WTC11 (cell line): ENCODE data around the gene PFDN1. TPM values are rescaled to one million over a fixed set of nuclear protein-coding genes. Genes with fewer than 3 reads are reported as not detected.

Experiments used
- ATAC-seq: fragments of 200-7000 bp; cut with Tn5 transposase; 2 replicates; pipeline ENCODE4 v1.10.0; 2021; ENCODE audit warnings: mild to moderate bottlenecking, moderate library complexity
- CTCF ChIA-PET: fragments of 300-600 bp; sonication (Branson Sonifier 250); formaldehyde crosslinking; loops from one replicate; lab custom pipeline; 2021; ENCODE audit warnings: antibody characterized with exemption; lab: Charles Lee
- POLR2A ChIA-PET: fragments of 350-600 bp; sonication (Branson Sonifier 250); formaldehyde crosslinking; loops from one replicate; lab custom pipeline; 2021; ENCODE audit warnings: antibody characterized with exemption; lab: Charles Lee
- DNase-seq: peaks from one replicate; pipeline ENCODE4 v3.0.0; 2021; ENCODE audit warnings: low spot score
- H3K27ac Mint-ChIP-seq: 2 replicates; pipeline ENCODE4 v1.8.0; 2021; ENCODE audit warnings: mixed read lengths
- H3K27me3 Mint-ChIP-seq: 2 replicates; pipeline ENCODE4 v1.8.0; 2021; ENCODE audit warnings: low read depth, mild to moderate bottlenecking, moderate library complexity, mixed read lengths
- H3K36me3 Mint-ChIP-seq: 2 replicates; pipeline ENCODE4 v1.8.0; 2021; ENCODE audit warnings: mixed read lengths
- H3K4me1 Mint-ChIP-seq: 2 replicates; pipeline ENCODE4 v1.8.0; 2022; ENCODE audit warnings: mixed read lengths
- H3K4me3 Mint-ChIP-seq: 2 replicates; pipeline ENCODE4 v1.8.0; 2021; ENCODE audit warnings: mild to moderate bottlenecking, moderate library complexity, mixed read lengths
- H3K9me3 Mint-ChIP-seq: 2 replicates; pipeline ENCODE4 v1.8.0; 2021; ENCODE audit warnings: mixed read lengths
- ATF1 ChIP-seq: sonication (generic); formaldehyde crosslinking; IDR thresholded peaks from 2 replicates; pipeline ENCODE4 v1.8.1; 2023; ENCODE audit warnings: mild to moderate bottlenecking, moderate library complexity, missing genetic modification reagents
- ATF3 ChIP-seq: sonication (generic); formaldehyde crosslinking; conservative IDR thresholded peaks from 2 replicates; pipeline ENCODE4 v1.8.1; 2022; ENCODE audit warnings: mild to moderate bottlenecking, missing genetic modification reagents
- CREB1 ChIP-seq: sonication (generic); formaldehyde crosslinking; IDR thresholded peaks from 2 replicates; pipeline ENCODE4 v1.8.0; 2023; ENCODE audit warnings: mild to moderate bottlenecking, missing genetic modification reagents
- CREM ChIP-seq: sonication (generic); formaldehyde crosslinking; IDR thresholded peaks from 2 replicates; pipeline ENCODE4 v1.8.1; 2022; ENCODE audit warnings: mild to moderate bottlenecking, missing genetic modification reagents, moderate library complexity
- E2F4 ChIP-seq: sonication (generic); formaldehyde crosslinking; IDR thresholded peaks from 2 replicates; pipeline ENCODE4 v1.8.1; 2022; ENCODE audit warnings: low read depth, mild to moderate bottlenecking, moderate library complexity, missing genetic modification reagents, borderline replicate concordance
- E2F5 ChIP-seq: sonication (generic); formaldehyde crosslinking; IDR thresholded peaks from 2 replicates; pipeline ENCODE4 v1.8.1; 2022; ENCODE audit warnings: mild to moderate bottlenecking, moderate library complexity, missing genetic modification reagents
- ERG ChIP-seq: fragments of 250-450 bp; sonication (Bioruptor Pico); IDR thresholded peaks from 2 replicates; pipeline ENCODE4 v1.8.0; 2021; ENCODE audit warnings: mild to moderate bottlenecking
- FOXP4 ChIP-seq: sonication (generic); formaldehyde crosslinking; IDR thresholded peaks from 2 replicates; pipeline ENCODE4 v1.8.0; 2022; ENCODE audit warnings: mild to moderate bottlenecking, missing genetic modification reagents
- GTF2I ChIP-seq: fragments of 250-450 bp; sonication (Bioruptor Pico); conservative IDR thresholded peaks from 2 replicates; pipeline ENCODE4 v1.4.0; 2021; ENCODE audit warnings: mild to moderate bottlenecking
- IRF2 ChIP-seq: sonication (generic); formaldehyde crosslinking; IDR thresholded peaks from 2 replicates; pipeline ENCODE4 v1.8.0; 2022; ENCODE audit warnings: low read depth, missing genetic modification reagents, borderline replicate concordance
- MXD4 ChIP-seq: fragments of 250-450 bp; sonication (Bioruptor Pico); IDR thresholded peaks from 2 replicates; pipeline ENCODE4 v1.8.0; 2021; ENCODE audit warnings: mild to moderate bottlenecking, moderate library complexity, borderline replicate concordance
- NFATC4 ChIP-seq: fragments of 250-450 bp; sonication (Bioruptor Pico); IDR thresholded peaks from 2 replicates; pipeline ENCODE4 v1.9.0; 2021; ENCODE audit warnings: mild to moderate bottlenecking
- OVOL2 ChIP-seq: fragments of 250-450 bp; sonication (Bioruptor Pico); IDR thresholded peaks from 2 replicates; pipeline ENCODE4 v1.9.0; 2021; ENCODE audit warnings: mild to moderate bottlenecking, borderline replicate concordance
- PRRX2 ChIP-seq: fragments of 250-450 bp; sonication (Bioruptor Pico); IDR thresholded peaks from 2 replicates; pipeline ENCODE4 v1.8.0; 2021; ENCODE audit warnings: mild to moderate bottlenecking
- RORB ChIP-seq: fragments of 250-450 bp; sonication (Bioruptor Pico); IDR thresholded peaks from 2 replicates; pipeline ENCODE4 v1.9.0; 2021; ENCODE audit warnings: mild to moderate bottlenecking
- TEAD1 ChIP-seq: sonication (generic); formaldehyde crosslinking; IDR thresholded peaks from 2 replicates; pipeline ENCODE4 v1.8.0; 2022; ENCODE audit warnings: mild to moderate bottlenecking, missing genetic modification reagents
- TEAD4 ChIP-seq: sonication (generic); formaldehyde crosslinking; IDR thresholded peaks from 2 replicates; pipeline ENCODE4 v1.8.0; 2022; ENCODE audit warnings: mild to moderate bottlenecking, missing genetic modification reagents
- USF2 ChIP-seq: sonication (generic); formaldehyde crosslinking; IDR thresholded peaks from 2 replicates; pipeline ENCODE4 v1.8.1; 2023; ENCODE audit warnings: mild to moderate bottlenecking, missing genetic modification reagents, moderate library complexity
- ZNF138 ChIP-seq: sonication (generic); formaldehyde crosslinking; conservative IDR thresholded peaks from 2 replicates; pipeline ENCODE4 v1.8.1; 2022; ENCODE audit warnings: mild to moderate bottlenecking, moderate library complexity, missing genetic modification reagents
- ZNF219 ChIP-seq: sonication (generic); formaldehyde crosslinking; IDR thresholded peaks from 2 replicates; pipeline ENCODE4 v1.8.0; 2023; ENCODE audit warnings: missing genetic modification reagents, mild to moderate bottlenecking, borderline replicate concordance
- ZNF232 ChIP-seq: sonication (generic); formaldehyde crosslinking; IDR thresholded peaks from 2 replicates; pipeline ENCODE4 v1.8.0; 2022; ENCODE audit warnings: mild to moderate bottlenecking, missing genetic modification reagents
- ZNF671 ChIP-seq: fragments of 250-450 bp; sonication (Bioruptor Pico); IDR thresholded peaks from 2 replicates; pipeline ENCODE4 v1.8.0; 2021; ENCODE audit warnings: mild to moderate bottlenecking
- total RNA-seq: library from RNA; stranded (reverse); gene quantifications from 3 replicates; pipeline ENCODE4 v1.2.3, GENCODE V29; 2021

The PFDN1 gene
- total RNA-seq, 1 experiment from 2014 or later, result 44.1 TPM

- TF ChIP-seq ZNF138 (CRISPR knock-in tag), result no peak
- TF ChIP-seq ZNF219, result no peak
- TF ChIP-seq ATF1 (CRISPR knock-in tag), result no peak
- TF ChIP-seq ERG (CRISPR knock-in tag), result no peak
- TF ChIP-seq CREM (CRISPR knock-in tag), result no peak
Measured at GRCh38 chr5:140348104-140348503, 45.2 kb upstream of the PFDN1 start (continued).

GRCh38 chr5:140347360-140347759 lies 44.5 kb upstream of the PFDN1 start:
- no peak overlapping the region for H3K27ac Mint-ChIP-seq
- no peak for ATAC-seq
- H3K4me1 Mint-ChIP-seq, result peaks cover 24% of the 10 kb centered on the region
- ChIA-PET POLR2A (interaction anchor here (0.8 to 2.3 kb wide), 9 partner anchors 9 to 200 kb away, joined by 3 to 28 read pairs (median 7); partner anchors contain the start of genes EIF4EBP3 and PFDN1), CTCF (interaction anchor here (0.6 to 15.0 kb wide), 37 partner anchors 8 to 353 kb away, joined by 3 to 621 read pairs (median 7); partner anchors contain the start of genes EIF4EBP3, IK, NDUFA2 and PFDN1)
- H3K9me3 Mint-ChIP-seq, result no peaks in the 10 kb centered on the region
- no peaks in the 10 kb centered on the region for H3K36me3 Mint-ChIP-seq
- H3K4me3 Mint-ChIP-seq, result peak overlapping the region; percentile 68
- peaks cover 11% of the 10 kb centered on the region for H3K27me3 Mint-ChIP-seq
- TF ChIP-seq CREB1 (CRISPR knock-in tag) (no peak), ZNF671 (CRISPR knock-in tag) (no peak), MXD4 (CRISPR knock-in tag) (no peak), E2F4 (CRISPR knock-in tag) (no peak), RORB (CRISPR knock-in tag) (no peak), ATF3 (CRISPR knock-in tag) (no peak), ZNF232 (CRISPR knock-in tag) (no peak), USF2 (CRISPR knock-in tag) (no peak)
- no peak for DNase-seq

GRCh38 chr5:140346348-140347221 lies 43.7 kb upstream of the PFDN1 start, which contains the start of gene HBEGF:
Gene HBEGF (minus strand): TSS chr5:140346603. CDS start chr5:140346328, 275 bp downstream.
- Mint-ChIP-seq H3K4me1 (peaks cover 27% of the 10 kb centered on the region), H3K27me3 (peaks cover 11% of the 10 kb centered on the region), H3K27ac (no peak within 1 kb of the TSS), H3K9me3 (no peaks in the 10 kb centered on the region), H3K36me3 (no peaks in the 10 kb centered on the region), H3K4me3 (peak within 1 kb of the TSS; percentile 68)
- ChIA-PET CTCF (interaction anchor here (0.6 to 15.0 kb wide), 69 partner anchors 9 to 559 kb away, joined by 3 to 621 read pairs (median 4); partner anchors contain the start of genes DND1, EIF4EBP3, HARS1 and HARS2), POLR2A (interaction anchor here (0.6 to 2.3 kb wide), 17 partner anchors 8 to 202 kb away, joined by 3 to 28 read pairs (median 6); partner anchors contain the start of genes EIF4EBP3 and PFDN1)
- DNase-seq (peak; percentile 93), ATAC-seq (peak; percentile 86)
- TF ChIP-seq PRRX2 (CRISPR knock-in tag) (no peak), GTF2I (no peak), TEAD1 (peak; percentile 54; the same call in 1 of the 2 replicates), OVOL2 (CRISPR knock-in tag) (no peak), NFATC4 (CRISPR knock-in tag) (no peak), FOXP4 (CRISPR knock-in tag) (0 out of 2 replicates have a peak, but pooled peaks have one; percentile 39), IRF2 (CRISPR knock-in tag) (no peak), E2F5 (CRISPR knock-in tag) (no peak; the same call in 1 of the 2 replicates), TEAD4 (0 out of 2 replicates have a peak, but pooled peaks have one; percentile 0), USF2 (CRISPR knock-in tag) (peak; percentile 29; the same call in 1 of the 2 replicates)
